ENCODE measurements around the gene MYMK. TPM values are rescaled to one million over a fixed set of nuclear protein-coding genes. Genes with fewer than 3 reads are reported as not detected.
"Not testable (repeated sequence)": the region's sequence is repeated elsewhere in the genome, so short reads cannot be mapped to it uniquely, and the experiment has no call there.

MYMK gene
- total and polyA plus RNA-seq, 9 donors: 23.0 to 93.0 (median 72.7) TPM

DNA sequence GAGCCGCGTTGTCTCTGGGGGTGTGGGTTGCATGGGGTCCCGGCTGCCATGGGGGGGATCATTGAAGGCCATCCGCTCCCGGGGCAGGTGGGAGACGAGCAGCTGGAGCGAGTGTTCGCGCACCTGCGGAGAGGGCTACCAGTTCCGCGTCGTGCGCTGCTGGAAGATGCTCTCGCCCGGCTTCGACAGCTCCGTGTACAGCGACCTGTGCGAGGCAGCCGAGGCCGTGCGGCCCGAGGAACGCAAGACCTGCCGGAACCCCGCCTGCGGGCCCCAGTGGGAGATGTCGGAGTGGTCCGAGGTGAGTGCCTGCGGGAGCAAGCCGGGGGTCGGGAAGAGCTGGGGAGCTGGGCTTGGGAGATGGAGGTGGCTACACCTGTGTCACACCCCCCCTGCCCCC, 43.4 kb upstream of the MYMK start:
- no peak for DNase-seq
- no peak overlapping the region for H3K4me3 ChIP-seq (ENCODE audit: low read length)
- no peaks in the 10 kb centered on the region for H3K9me3 ChIP-seq (replicated peaks; ENCODE audit: control insufficient read depth, low read depth, low read length)
- no peaks in the 10 kb centered on the region for H3K36me3 ChIP-seq (ENCODE audit: control insufficient read depth, insufficient read depth, low read length)
- H3K4me1 ChIP-seq (ENCODE audit: control insufficient read depth, insufficient read depth, low read length): peaks cover 57% of the 10 kb centered on the region
- peaks cover 28% of the 10 kb centered on the region for H3K27me3 ChIP-seq (ENCODE audit: control insufficient read depth, insufficient read depth, low read length)
- WGBS (ENCODE audit: insufficient coverage): 91% methylated on average over 22 of the region's 33 CpGs
- no peak overlapping the region for H3K27ac ChIP-seq (ENCODE audit: low read length)

DNA sequence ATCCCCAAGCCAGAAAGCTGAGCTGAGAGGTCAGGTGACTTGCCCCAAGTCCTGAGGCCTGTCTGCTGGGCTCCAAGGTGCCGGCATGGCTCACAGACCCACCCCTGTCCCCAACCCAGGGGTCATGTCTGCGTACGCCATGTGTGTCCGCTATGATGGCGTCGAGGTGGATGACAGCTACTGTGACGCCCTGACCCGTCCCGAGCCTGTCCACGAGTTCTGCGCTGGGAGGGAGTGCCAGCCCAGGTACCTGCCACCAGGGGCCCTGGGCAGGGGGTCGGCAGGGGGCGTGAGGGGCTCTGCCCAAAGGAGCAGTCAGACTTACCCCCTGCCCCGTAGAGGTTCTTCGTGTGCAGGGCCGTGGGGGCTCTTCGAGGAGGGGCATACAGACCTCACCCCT, 42.1 kb upstream of the MYMK start:
- H3K4me1 ChIP-seq (ENCODE audit: control insufficient read depth, insufficient read depth, low read length): peaks cover 47% of the 10 kb centered on the region
- no peak overlapping the region for H3K4me3 ChIP-seq (ENCODE audit: low read length)
- WGBS (ENCODE audit: insufficient coverage): 95% methylated on average over 17 of the region's 17 CpGs
- DNase-seq: no peak
- no peaks in the 10 kb centered on the region for H3K36me3 ChIP-seq (ENCODE audit: control insufficient read depth, insufficient read depth, low read length)
- H3K27me3 ChIP-seq (ENCODE audit: control insufficient read depth, insufficient read depth, low read length): peaks cover 29% of the 10 kb centered on the region
- no peaks in the 10 kb centered on the region for H3K9me3 ChIP-seq (replicated peaks; ENCODE audit: control insufficient read depth, low read depth, low read length)
- H3K27ac ChIP-seq (ENCODE audit: low read length): no peak overlapping the region

DNA sequence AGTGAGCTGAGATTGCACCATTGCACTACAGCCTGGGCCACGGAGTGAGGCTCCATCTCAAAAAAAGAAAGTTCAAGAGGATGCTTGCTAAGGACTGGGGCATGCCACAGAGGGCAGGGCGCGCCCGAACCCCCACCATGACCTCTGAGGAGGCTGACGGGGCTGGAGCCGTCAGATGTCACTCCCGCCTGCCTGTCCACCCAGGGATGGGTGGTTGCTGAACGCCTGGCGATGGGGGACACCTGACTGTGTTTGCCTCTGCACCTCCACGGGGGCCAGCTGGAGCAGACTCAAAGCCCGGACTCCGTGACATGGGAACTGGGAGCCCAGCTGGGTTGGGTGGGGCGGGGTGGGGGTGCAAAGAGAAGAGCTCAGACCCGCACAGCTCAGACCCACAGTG, 41.6 kb upstream of the MYMK start:
- peaks cover 42% of the 10 kb centered on the region for H3K4me1 ChIP-seq (ENCODE audit: control insufficient read depth, insufficient read depth, low read length)
- H3K36me3 ChIP-seq (ENCODE audit: control insufficient read depth, insufficient read depth, low read length): no peaks in the 10 kb centered on the region
- WGBS (ENCODE audit: insufficient coverage): 87% methylated on average over 14 of the region's 14 CpGs
- DNase-seq: no peak
- no peaks in the 10 kb centered on the region for H3K9me3 ChIP-seq (replicated peaks; ENCODE audit: control insufficient read depth, low read depth, low read length)
- H3K27ac ChIP-seq (ENCODE audit: low read length): no peak overlapping the region
- H3K4me3 ChIP-seq (ENCODE audit: low read length): no peak overlapping the region
- peaks cover 25% of the 10 kb centered on the region for H3K27me3 ChIP-seq (ENCODE audit: control insufficient read depth, insufficient read depth, low read length)

DNA sequence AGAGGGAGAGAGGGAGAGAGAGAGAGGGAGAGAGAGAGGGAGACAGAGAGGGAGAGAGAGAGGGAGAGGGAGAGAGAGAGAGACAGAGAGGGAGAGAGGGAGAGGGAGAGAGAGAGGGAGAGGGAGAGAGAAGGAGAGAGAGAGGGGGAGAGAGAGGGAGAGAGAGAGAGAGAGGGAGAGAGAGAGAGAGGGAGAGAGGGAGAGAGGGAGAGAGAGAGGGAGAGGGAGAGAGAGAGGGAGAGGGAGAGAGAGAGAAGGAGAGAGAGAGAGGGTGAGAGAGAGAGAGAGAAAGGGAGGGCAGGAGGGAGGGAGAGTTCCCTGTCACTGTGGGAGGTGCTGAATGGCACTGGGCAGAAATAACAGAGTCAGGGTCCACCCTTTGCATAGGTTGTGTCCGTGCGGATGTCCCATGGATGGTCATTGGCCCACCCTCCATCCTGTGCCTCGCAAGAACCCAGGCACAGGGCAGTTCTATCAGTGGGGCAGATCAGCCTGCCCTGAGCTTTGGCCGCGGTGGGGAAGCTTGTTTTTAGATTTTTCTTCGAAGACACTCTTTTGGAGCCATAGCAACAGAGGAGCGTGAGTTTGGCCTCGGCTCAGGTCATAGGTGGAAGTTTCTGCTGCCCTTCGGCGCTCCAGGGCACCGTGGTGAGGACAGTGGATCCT, 39.8 kb upstream of the MYMK start:
- Histone ChIP-seq H3K27me3 (ENCODE audit: control insufficient read depth, insufficient read depth, low read length) (peaks cover 15% of the 10 kb centered on the region), H3K4me3 (ENCODE audit: low read length) (no peak overlapping the region), H3K36me3 (ENCODE audit: control insufficient read depth, insufficient read depth, low read length) (no peaks in the 10 kb centered on the region), H3K9me3 (replicated peaks; ENCODE audit: control insufficient read depth, low read depth, low read length) (no peaks in the 10 kb centered on the region), H3K4me1 (ENCODE audit: control insufficient read depth, insufficient read depth, low read length) (peaks cover 37% of the 10 kb centered on the region), H3K27ac (ENCODE audit: low read length) (peak overlapping the region; percentile 72)
- DNase-seq: peak; percentile 46
- 61% methylated on average over 7 of the region's 11 CpGs for WGBS (ENCODE audit: insufficient coverage)

DNA sequence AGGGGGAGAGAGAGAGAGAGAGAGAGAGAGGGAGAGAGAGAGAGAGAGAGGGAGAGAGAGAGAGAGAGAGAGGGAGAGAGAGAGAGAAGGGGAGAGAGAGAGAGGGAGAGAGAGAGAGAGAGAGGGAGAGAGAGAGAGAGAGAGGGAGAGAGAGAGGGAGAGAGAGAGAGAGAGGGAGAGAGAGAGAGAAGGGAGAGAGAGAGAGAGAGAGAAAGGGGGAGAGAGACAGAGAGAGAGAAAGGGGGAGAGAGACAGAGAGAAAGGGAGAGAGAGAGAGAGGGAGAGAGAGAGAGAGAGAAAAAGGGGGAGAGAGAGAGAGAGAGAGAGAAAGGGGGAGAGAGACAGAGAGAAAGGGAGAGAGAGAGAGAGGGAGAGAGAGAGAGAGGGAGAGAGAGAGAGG, 39.1 kb upstream of the MYMK start:
- H3K9me3 ChIP-seq (replicated peaks; ENCODE audit: control insufficient read depth, low read depth, low read length); H3K36me3 ChIP-seq (ENCODE audit: control insufficient read depth, insufficient read depth, low read length); DNase-seq; H3K27ac ChIP-seq (ENCODE audit: low read length); H3K4me3 ChIP-seq (ENCODE audit: low read length): not testable (repeated sequence)
- Histone ChIP-seq H3K27me3 (ENCODE audit: control insufficient read depth, insufficient read depth, low read length) (peaks cover 14% of the 10 kb centered on the region), H3K4me1 (ENCODE audit: control insufficient read depth, insufficient read depth, low read length) (peaks cover 35% of the 10 kb centered on the region)

DNA sequence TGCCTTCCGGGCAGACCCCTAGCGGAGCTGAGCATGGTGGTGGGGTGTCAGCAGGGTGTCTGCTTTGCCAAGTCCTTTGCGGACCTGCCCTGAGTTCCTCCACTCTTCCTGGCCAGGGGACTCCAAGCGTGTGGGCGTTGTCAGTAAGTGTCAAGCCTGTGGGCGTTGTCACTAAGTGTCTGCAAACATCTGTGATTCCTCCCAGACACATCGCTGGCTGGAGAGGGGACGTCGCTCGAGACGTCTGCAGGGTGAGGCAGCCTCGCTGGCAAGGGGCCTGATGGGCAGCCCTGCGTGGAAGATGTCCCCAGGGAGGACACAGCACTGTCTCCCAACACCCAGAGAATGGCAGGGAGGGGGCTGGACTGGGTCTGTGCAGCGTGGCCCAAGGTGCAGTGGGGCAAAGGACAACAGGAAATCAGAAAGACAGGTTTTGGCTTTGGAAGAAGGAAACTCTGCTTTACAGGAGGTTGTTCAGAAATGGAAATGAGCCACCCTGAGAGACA, 38.6 kb upstream of the MYMK start:
- WGBS (ENCODE audit: insufficient coverage): 10% methylated on average over 14 of the region's 14 CpGs
- Histone ChIP-seq H3K27me3 (ENCODE audit: control insufficient read depth, insufficient read depth, low read length) (peaks cover 14% of the 10 kb centered on the region), H3K4me3 (ENCODE audit: low read length) (no peak overlapping the region)

DNA sequence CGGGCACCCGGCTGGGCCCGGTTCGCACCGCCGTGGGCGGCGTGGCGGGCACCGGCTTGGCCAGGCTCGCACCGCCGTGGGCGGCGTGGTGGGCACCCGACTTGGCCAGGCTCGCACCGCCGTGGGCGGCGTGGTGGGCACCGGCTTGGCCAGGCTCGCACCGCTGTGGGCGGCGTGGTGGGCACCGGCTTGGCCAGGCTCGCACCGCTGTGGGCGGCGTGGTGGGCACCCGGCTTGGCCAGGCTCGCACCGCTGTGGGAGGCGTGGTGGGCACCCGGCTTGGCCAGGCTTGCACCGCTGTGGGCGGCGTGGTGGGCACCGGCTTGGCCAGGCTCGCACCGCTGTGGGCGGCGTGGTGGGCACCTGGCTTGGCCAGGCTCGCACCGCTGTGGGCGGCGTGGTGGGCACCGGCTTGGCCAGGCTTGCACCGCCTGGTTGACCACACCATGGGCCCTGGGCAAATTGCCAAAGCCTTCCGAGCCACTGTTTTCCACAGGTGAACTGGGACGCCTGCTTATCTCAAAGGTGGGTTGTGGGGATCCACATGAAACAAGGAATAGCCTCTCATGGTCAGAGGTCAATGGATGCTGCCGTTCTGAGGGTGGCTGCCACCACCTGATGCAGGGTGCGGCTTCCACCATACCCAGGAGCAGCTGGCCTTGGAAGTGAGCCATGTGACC, 38.0 kb upstream of the MYMK start:
- WGBS (ENCODE audit: insufficient coverage): 94% methylated on average over 43 of the region's 54 CpGs
- DNase-seq: no peak
- Histone ChIP-seq H3K27ac (ENCODE audit: low read length) (no peak overlapping the region), H3K4me3 (ENCODE audit: low read length) (no peak overlapping the region), H3K27me3 (ENCODE audit: control insufficient read depth, insufficient read depth, low read length) (peaks cover 14% of the 10 kb centered on the region), H3K4me1 (ENCODE audit: control insufficient read depth, insufficient read depth, low read length) (peaks cover 46% of the 10 kb centered on the region), H3K9me3 (replicated peaks; ENCODE audit: control insufficient read depth, low read depth, low read length) (no peaks in the 10 kb centered on the region), H3K36me3 (ENCODE audit: control insufficient read depth, insufficient read depth, low read length) (no peaks in the 10 kb centered on the region)

More for the DNA sequence above, 38.6 kb upstream of the MYMK start:
- H3K9me3 ChIP-seq (replicated peaks; ENCODE audit: control insufficient read depth, low read depth, low read length): no peaks in the 10 kb centered on the region
- DNase-seq: peak; percentile 66
- H3K36me3 ChIP-seq (ENCODE audit: control insufficient read depth, insufficient read depth, low read length): no peaks in the 10 kb centered on the region
- peaks cover 40% of the 10 kb centered on the region for H3K4me1 ChIP-seq (ENCODE audit: control insufficient read depth, insufficient read depth, low read length)
- no peak overlapping the region for H3K27ac ChIP-seq (ENCODE audit: low read length)

DNA sequence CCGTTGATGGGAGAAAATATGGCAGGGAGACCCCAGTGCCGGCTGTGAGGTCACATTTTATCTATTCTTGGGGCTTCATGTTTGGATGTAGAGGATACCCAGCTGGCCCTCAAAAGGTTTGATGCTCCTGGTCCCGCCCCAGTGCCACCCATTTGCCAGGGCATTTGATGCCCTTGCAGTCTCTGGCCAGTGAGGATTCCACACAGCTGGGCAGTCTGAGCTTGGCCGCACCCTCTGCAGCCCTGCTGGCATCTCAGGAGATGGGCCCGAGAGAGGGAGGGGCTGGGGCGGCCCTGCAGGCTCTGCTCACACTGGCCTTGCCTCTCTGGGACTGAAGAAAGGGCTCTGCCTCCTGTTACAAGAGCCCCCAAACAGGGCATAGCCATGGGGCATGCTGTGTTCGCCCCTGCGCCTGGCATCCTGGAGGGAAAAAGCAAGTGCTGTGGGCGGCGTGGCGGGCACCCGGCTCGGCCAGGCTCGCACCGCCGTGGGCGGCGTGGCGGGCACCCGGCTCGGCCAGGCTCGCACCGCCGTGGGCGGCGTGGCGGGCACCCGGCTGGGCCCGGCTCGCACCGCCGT, 37.3 kb upstream of the MYMK start:
- no peak for DNase-seq
- Histone ChIP-seq H3K4me1 (ENCODE audit: control insufficient read depth, insufficient read depth, low read length) (peaks cover 49% of the 10 kb centered on the region), H3K4me3 (ENCODE audit: low read length) (no peak overlapping the region), H3K9me3 (replicated peaks; ENCODE audit: control insufficient read depth, low read depth, low read length) (no peaks in the 10 kb centered on the region), H3K27me3 (ENCODE audit: control insufficient read depth, insufficient read depth, low read length) (peaks cover 14% of the 10 kb centered on the region), H3K36me3 (ENCODE audit: control insufficient read depth, insufficient read depth, low read length) (no peaks in the 10 kb centered on the region), H3K27ac (ENCODE audit: low read length) (no peak overlapping the region)
- 87% methylated on average over 18 of the region's 32 CpGs for WGBS (ENCODE audit: insufficient coverage)

DNA sequence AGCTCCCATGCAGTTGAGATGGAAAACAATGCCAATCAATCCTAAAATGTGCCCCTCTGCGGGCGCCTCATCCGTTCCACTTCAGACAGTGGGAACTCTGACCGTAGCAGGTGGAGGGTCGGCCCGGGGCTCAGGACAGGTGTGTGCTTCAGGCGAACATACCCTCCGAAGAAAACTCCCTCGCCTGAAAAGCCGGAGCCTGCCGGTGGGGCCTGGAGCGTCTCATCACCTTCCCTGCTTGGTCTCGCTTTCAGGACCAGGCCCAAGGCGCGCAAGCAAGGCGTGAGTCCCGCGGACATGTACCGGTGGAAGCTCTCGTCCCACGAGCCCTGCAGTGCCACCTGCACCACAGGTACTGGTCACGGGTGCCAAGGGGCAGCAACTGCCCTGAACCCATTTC, 36.2 kb upstream of the MYMK start:
- H3K4me3 ChIP-seq (ENCODE audit: low read length): no peak overlapping the region
- peaks cover 49% of the 10 kb centered on the region for H3K4me1 ChIP-seq (ENCODE audit: control insufficient read depth, insufficient read depth, low read length)
- no peak for DNase-seq
- peaks cover 16% of the 10 kb centered on the region for H3K27me3 ChIP-seq (ENCODE audit: control insufficient read depth, insufficient read depth, low read length)
- H3K9me3 ChIP-seq (replicated peaks; ENCODE audit: control insufficient read depth, low read depth, low read length): no peaks in the 10 kb centered on the region
- H3K36me3 ChIP-seq (ENCODE audit: control insufficient read depth, insufficient read depth, low read length): peaks cover 5% of the 10 kb centered on the region
- WGBS (ENCODE audit: insufficient coverage): 87% methylated on average over 22 of the region's 22 CpGs
- H3K27ac ChIP-seq (ENCODE audit: low read length): no peak overlapping the region

DNA sequence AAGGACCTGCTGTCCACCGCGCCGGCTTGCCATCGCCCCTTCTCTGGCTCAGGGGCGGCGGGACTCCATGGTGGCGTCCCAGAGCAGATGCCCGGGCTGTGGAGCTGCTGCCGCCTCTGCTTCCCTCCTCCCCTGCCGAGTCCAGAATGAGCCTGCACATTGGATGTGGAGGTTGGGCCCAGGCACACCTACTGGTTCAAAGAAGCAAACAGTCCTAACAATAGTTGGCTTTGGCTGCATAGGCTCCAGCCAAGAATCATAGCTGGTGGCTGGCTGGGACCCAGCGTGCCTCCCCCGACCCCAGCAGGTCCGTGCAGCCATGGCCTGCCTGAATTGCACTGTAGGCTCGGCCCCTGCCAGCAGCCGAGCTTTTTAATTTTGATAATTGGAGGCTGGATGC, 35.6 kb upstream of the MYMK start:
- DNase-seq: no peak
- 79% methylated on average over 12 of the region's 15 CpGs for WGBS (ENCODE audit: insufficient coverage)
- H3K27me3 ChIP-seq (ENCODE audit: control insufficient read depth, insufficient read depth, low read length): peaks cover 16% of the 10 kb centered on the region
- H3K36me3 ChIP-seq (ENCODE audit: control insufficient read depth, insufficient read depth, low read length): peaks cover 9% of the 10 kb centered on the region
- H3K4me1 ChIP-seq (ENCODE audit: control insufficient read depth, insufficient read depth, low read length): peaks cover 43% of the 10 kb centered on the region
- no peaks in the 10 kb centered on the region for H3K9me3 ChIP-seq (replicated peaks; ENCODE audit: control insufficient read depth, low read depth, low read length)
- H3K27ac ChIP-seq (ENCODE audit: low read length): no peak overlapping the region
- no peak overlapping the region for H3K4me3 ChIP-seq (ENCODE audit: low read length)
